Hepatocyte (in vitro differentiated cells): ENCODE results near the gene ATP5F1B.

Experiments
- CTCF ChIP-seq: fragments of 200-600 bp; sonication (generic); IDR thresholded peaks from 2 replicates; pipeline ENCODE4 v1.5.1; 2016; ENCODE audit warnings: antibody characterized with exemption, mild to moderate bottlenecking; ENCODE audit not compliant: poor library complexity
- EZH2 ChIP-seq: fragments of 200-600 bp; sonication (generic); IDR thresholded peaks from 2 replicates; pipeline ENCODE4 v1.6.1; 2016; ENCODE audit warnings: antibody characterized with exemption, mild to moderate bottlenecking, borderline replicate concordance
- EZH2phosphoT487 ChIP-seq: fragments of 200-600 bp; sonication (generic); IDR thresholded peaks from one replicate; pipeline ENCODE4 v1.6.1; 2018; ENCODE audit warnings: antibody characterized with exemption, mild to moderate bottlenecking, low read depth, moderate library complexity; ENCODE audit not compliant: unreplicated experiment, severe bottlenecking

- TF ChIP-seq CTCF (no peak), EZH2 (no peak), EZH2phosphoT487 (no peak)
Measured at GRCh38 chr12:56622535-56622934, 23.2 kb downstream of the ATP5F1B start.
